ENCODE data around the gene CTSH. TPM values are rescaled to one million over a fixed set of nuclear protein-coding genes. Genes with fewer than 3 reads are reported as not detected.

CTSH gene
- 100 to 1,000 TPM in 2 of 4 donors, 10 to 100 TPM in 2; 72.9 to 280 (median 111) TPM for total RNA-seq

- DNase-seq: peak; percentile 70 to 79
- Histone ChIP-seq H3K27ac (peak within 1 kb of the TSS; percentile 56 to 64), H3K36me3 (no peaks in the 10 kb centered on the region), H3K4me3 (peak within 1 kb of the TSS; percentile 51 to 60), H3K27me3 (no peaks in the 10 kb centered on the region), H3K4me1 (no peaks in the 10 kb centered on the region), H3K9me3 (no peaks in the 10 kb centered on the region)
- TF ChIP-seq, protein P1, sequence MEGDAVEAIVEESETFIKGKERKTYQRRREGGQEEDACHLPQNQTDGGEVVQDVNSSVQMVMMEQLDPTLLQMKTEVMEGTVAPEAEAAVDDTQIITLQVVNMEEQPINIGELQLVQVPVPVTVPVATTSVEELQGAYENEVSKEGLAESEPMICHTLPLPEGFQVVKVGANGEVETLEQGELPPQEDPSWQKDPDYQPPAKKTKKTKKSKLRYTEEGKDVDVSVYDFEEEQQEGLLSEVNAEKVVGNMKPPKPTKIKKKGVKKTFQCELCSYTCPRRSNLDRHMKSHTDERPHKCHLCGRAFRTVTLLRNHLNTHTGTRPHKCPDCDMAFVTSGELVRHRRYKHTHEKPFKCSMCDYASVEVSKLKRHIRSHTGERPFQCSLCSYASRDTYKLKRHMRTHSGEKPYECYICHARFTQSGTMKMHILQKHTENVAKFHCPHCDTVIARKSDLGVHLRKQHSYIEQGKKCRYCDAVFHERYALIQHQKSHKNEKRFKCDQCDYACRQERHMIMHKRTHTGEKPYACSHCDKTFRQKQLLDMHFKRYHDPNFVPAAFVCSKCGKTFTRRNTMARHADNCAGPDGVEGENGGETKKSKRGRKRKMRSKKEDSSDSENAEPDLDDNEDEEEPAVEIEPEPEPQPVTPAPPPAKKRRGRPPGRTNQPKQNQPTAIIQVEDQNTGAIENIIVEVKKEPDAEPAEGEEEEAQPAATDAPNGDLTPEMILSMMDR (IDR thresholded peaks at IDR 0.05): no peak
- TF ChIP-seq POLR2A (IDR thresholded peaks at IDR 0.05): peak; percentile 43 to 57
- intact Hi-C loops (cut with DNase I; ENCODE audit: low total_unique reads): no loop called here
These were observed at the start of gene CTSH for GRCh38 chr15:78944669-78945407. Gene CTSH, minus strand, starts transcription at chr15:78945046. Its CDS starts 65 bp downstream, at chr15:78944981.

GRCh38 chr15:78993931-78994530 lies 49.2 kb upstream of the CTSH start:
- H3K4me1 ChIP-seq: no peaks in the 10 kb centered on the region
- no peak overlapping the region for H3K4me3 ChIP-seq
- TF ChIP-seq, protein P1 (IDR thresholded peaks at IDR 0.05): no peak
- no peak for TF ChIP-seq POLR2A (IDR thresholded peaks at IDR 0.05)
- DNase-seq: no peak
- H3K9me3 ChIP-seq: no peaks in the 10 kb centered on the region
- intact Hi-C loops (cut with DNase I; ENCODE audit: low total_unique reads): no loop called here
- no peaks in the 10 kb centered on the region for H3K36me3 ChIP-seq
- no peaks in the 10 kb centered on the region for H3K27me3 ChIP-seq
- no peak overlapping the region for H3K27ac ChIP-seq

- Histone ChIP-seq H3K27ac (no peak overlapping the region), H3K27me3 (no peaks in the 10 kb centered on the region), H3K9me3 (no peaks in the 10 kb centered on the region), H3K4me3 (no peak overlapping the region), H3K4me1 (no peaks in the 10 kb centered on the region), H3K36me3 (no peaks in the 10 kb centered on the region)
- intact Hi-C loops (cut with DNase I; ENCODE audit: low total_unique reads): no loop called here
- DNase-seq: no peak
- TF ChIP-seq POLR2A (IDR thresholded peaks at IDR 0.05): no peak
- TF ChIP-seq, protein P1 (IDR thresholded peaks at IDR 0.05): no peak
These were observed 48.5 kb upstream of the CTSH start for GRCh38 chr15:78993257-78993930.

DNA sequence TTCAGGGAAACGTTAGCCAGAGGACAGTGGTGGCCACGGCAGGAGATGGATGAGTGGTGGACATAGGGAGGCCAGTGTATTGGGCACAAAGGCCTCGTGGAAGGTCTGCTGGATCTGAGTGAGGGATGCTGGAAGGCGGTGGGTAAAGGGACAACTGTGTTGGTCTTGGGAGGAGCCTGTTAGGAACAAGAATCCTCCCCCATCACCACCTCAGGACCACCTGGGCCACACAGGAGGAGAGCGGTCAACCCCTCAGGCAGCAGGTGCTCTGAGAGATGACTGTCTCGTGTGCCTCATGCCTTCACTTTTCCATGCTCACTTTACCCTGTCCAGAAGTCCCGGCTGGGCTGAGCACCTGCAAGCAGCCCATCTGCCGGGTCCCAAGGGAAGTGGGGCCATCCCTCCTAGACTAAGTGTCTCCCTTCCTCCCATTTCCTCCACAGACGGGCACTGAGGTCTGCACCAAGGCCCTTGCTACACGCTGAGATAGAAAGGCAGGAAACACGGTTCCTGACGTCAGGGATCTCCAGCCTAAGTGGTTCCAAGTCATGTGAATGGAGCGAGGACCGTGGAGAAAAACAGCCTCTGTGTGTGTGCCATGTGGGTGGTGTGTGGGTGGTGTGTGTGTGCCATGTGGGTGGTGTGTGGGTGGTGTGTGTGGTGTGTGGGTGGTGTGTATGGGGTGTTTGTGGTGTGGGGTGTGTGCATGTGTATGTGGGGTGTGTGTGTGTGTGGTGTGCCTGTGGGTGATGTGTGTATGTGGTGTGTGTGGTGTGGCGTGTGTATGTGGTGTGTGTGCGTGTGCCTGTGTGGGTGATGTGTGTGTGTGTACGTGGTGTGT lies 47.8 kb upstream of the CTSH start:
- no peaks in the 10 kb centered on the region for H3K9me3 ChIP-seq
- no peak for TF ChIP-seq POLR2A (IDR thresholded peaks at IDR 0.05)
- TF ChIP-seq, protein P1 (IDR thresholded peaks at IDR 0.05): no peak
- H3K27ac ChIP-seq: no peak overlapping the region
- H3K4me3 ChIP-seq: no peak overlapping the region
- no peaks in the 10 kb centered on the region for H3K27me3 ChIP-seq
- no peaks in the 10 kb centered on the region for H3K4me1 ChIP-seq
- no peaks in the 10 kb centered on the region for H3K36me3 ChIP-seq
- DNase-seq: no peak
- intact Hi-C loops (cut with DNase I; ENCODE audit: low total_unique reads): no loop called here
